SK-N-SH (cell line): ENCODE data around the gene CCDC68. TPM values are rescaled to one million over a fixed set of nuclear protein-coding genes. Genes with fewer than 3 reads are reported as not detected.

Experiments
- CTCF ChIA-PET: fragments of 300-600, 350-600 bp; formaldehyde crosslinking; extraction: SDS; loops from one replicate; lab custom pipeline; 2021; lab: Yijun Ruan, JAX
- POLR2A ChIA-PET: fragments of 350-600 bp; sonication (Branson Sonifier 250); formaldehyde crosslinking; extraction: SDS; loops from one replicate; lab custom pipeline; 2020; ENCODE audit warnings: antibody characterized with exemption, inconsistent platforms; lab: Yijun Ruan, JAX
- DNase-seq: peaks from one replicate; pipeline ENCODE4 v3.0.0; 2012
- H2AFZ ChIP-seq: fragments of 200-600 bp; sonication (generic); 2 replicates; pipeline ENCODE4 v1.8.1; 2016; ENCODE audit warnings: antibody characterized with exemption, mild to moderate bottlenecking, low read depth
- H3F3A ChIP-seq: fragments of 200-600 bp; sonication (generic); replicated peaks from 2 replicates; pipeline ENCODE3; 2016; ENCODE audit warnings: antibody characterized with exemption, mild to moderate bottlenecking; ENCODE audit not compliant: insufficient read depth
- H3K27ac ChIP-seq, 2 experiments: fragments of 200-500 bp in 1 of 2; fragments of 200-600 bp in 1 of 2; sonication (Bioruptor generic) in 1 of 2; sonication (generic), shearing (Covaris generic) in 1 of 2; 2 replicates each; pipeline versions ENCODE4 v1.5.1 to v1.6.1; 2014 to 2016; ENCODE audit warnings: low read depth in 2 of 2, inconsistent platforms in 1 of 2, low read length in 1 of 2, mild to moderate bottlenecking in 1 of 2, mixed read lengths in 1 of 2
- H3K27me3 ChIP-seq: fragments of 200-600 bp; sonication (generic), shearing (Covaris generic); 2 replicates; pipeline ENCODE4 v1.6.1; 2016; ENCODE audit warnings: mixed run types; ENCODE audit not compliant: insufficient read depth
- H3K36me3 ChIP-seq, 2 experiments: fragments of 200-500 bp in 1 of 2; fragments of 200-600 bp in 1 of 2; sonication (Bioruptor generic) in 1 of 2; sonication (generic) in 1 of 2; replicated peaks in 1 of 2; 2 replicates each; pipeline versions ENCODE3 to v1.5.1; 2014 to 2016; ENCODE audit warnings: low read length in 1 of 2, mild to moderate bottlenecking in 1 of 2; ENCODE audit not compliant: insufficient read depth in 2 of 2, control insufficient read depth in 1 of 2
- H3K4me1 ChIP-seq, 2 experiments: fragments of 200-500 bp in 1 of 2; fragments of 200-600 bp in 1 of 2; sonication (Bioruptor generic) in 1 of 2; sonication (generic), shearing (Covaris generic) in 1 of 2; 2 replicates each; pipeline versions ENCODE4 v1.5.1 to v1.6.1; 2014 to 2016; ENCODE audit warnings: low read depth in 1 of 2, low read length in 1 of 2, mixed run types in 1 of 2; ENCODE audit not compliant: insufficient read depth in 2 of 2, control insufficient read depth in 1 of 2
- H3K4me2 ChIP-seq: fragments of 200-600 bp; sonication (generic), shearing (Covaris generic); 2 replicates; pipeline ENCODE4 v1.6.1; 2017; ENCODE audit warnings: mixed run types
- H3K4me3 ChIP-seq, 2 experiments: fragments of 200-500 bp in 1 of 2; fragments of 200-600 bp in 1 of 2; sonication (Bioruptor generic) in 1 of 2; sonication (generic), shearing (Covaris generic) in 1 of 2; 2 replicates each; pipeline versions ENCODE4 v1.5.1 to v1.8.1; 2014 to 2016; ENCODE audit warnings: low read depth in 2 of 2, inconsistent platforms in 1 of 2, low read length in 1 of 2, mild to moderate bottlenecking in 1 of 2, mixed read lengths in 1 of 2, moderate library complexity in 1 of 2
- H3K79me2 ChIP-seq: fragments of 200-600 bp; sonication (generic); 2 replicates; pipeline ENCODE4 v1.8.1; 2017; ENCODE audit warnings: mild to moderate bottlenecking; ENCODE audit not compliant: insufficient read depth
- H3K9ac ChIP-seq: fragments of 200-600 bp; sonication (generic); 2 replicates; pipeline ENCODE4 v1.6.1; 2017; ENCODE audit warnings: mixed run types
- H3K9me2 ChIP-seq: fragments of 200-600 bp; sonication (generic); 2 replicates; pipeline ENCODE4 v1.6.1; 2017; ENCODE audit warnings: mixed run types
- H3K9me3 ChIP-seq: fragments of 200-600 bp; sonication (generic); 2 replicates; pipeline ENCODE4 v1.6.1; 2017; ENCODE audit warnings: mixed run types, mild to moderate bottlenecking, moderate library complexity
- H4K20me1 ChIP-seq: fragments of 200-600 bp; sonication (generic); 2 replicates; pipeline ENCODE4 v1.6.1; 2017; ENCODE audit warnings: mild to moderate bottlenecking, mixed run types; ENCODE audit not compliant: insufficient read depth
- ELF1 ChIP-seq: IDR thresholded peaks from 2 replicates; pipeline ENCODE4 v1.4.0; 2012
- FOSL2 ChIP-seq: IDR thresholded peaks from 2 replicates; pipeline ENCODE4 v1.4.0; 2012; ENCODE audit warnings: low read depth, mild to moderate bottlenecking, moderate library complexity, borderline replicate concordance
- FOXJ3 ChIP-seq: sonication (generic); formaldehyde crosslinking; IDR thresholded peaks from 2 replicates; pipeline ENCODE4 v1.5.1; 2020; ENCODE audit warnings: mild to moderate bottlenecking, missing genetic modification reagents
- GABPA ChIP-seq: IDR thresholded peaks from 2 replicates; pipeline ENCODE4 v1.4.0; 2012; ENCODE audit warnings: low read depth, mild to moderate bottlenecking
- JUND ChIP-seq: IDR thresholded peaks from 2 replicates; pipeline ENCODE4 v1.4.0; 2012
- SMC3 ChIP-seq: IDR thresholded peaks from 2 replicates; pipeline ENCODE4 v1.6.1; 2012; ENCODE audit warnings: low read depth, low read length, improper control_type of control experiment
- TEAD4 ChIP-seq: IDR thresholded peaks from 2 replicates; pipeline ENCODE4 v1.4.0; 2012; ENCODE audit warnings: mild to moderate bottlenecking, borderline replicate concordance; ENCODE audit not compliant: insufficient read depth
- YY1 ChIP-seq: IDR thresholded peaks from 2 replicates; pipeline ENCODE4 v1.4.0; 2012; ENCODE audit warnings: low read depth, mild to moderate bottlenecking
- WGBS: methylation state at CpG from one replicate; pipeline ENCODE4 v1.1.6; 2017; ENCODE audit warnings: low lambda C conversion rate; 5-methylcytosine and 5-hydroxymethylcytosine counted together
- polyA plus RNA-seq, 3 experiments: library from polyadenylated mRNA; depleted of rRNA; stranded (reverse); fragments of >200 nt; gene quantifications; 2 replicates each; pipeline ENCODE4 v1.2.3, GENCODE V29; 2012
- TF ChIP-seq, protein P1 (sequence below): IDR thresholded peaks from 2 replicates; pipeline ENCODE4 v1.4.0; 2012; ENCODE audit warnings: low read depth, borderline replicate concordance

The CCDC68 gene
- polyA plus RNA-seq, 1 of the 3 experiments (the other 2 are of a cell fraction) = not detected

DNA sequence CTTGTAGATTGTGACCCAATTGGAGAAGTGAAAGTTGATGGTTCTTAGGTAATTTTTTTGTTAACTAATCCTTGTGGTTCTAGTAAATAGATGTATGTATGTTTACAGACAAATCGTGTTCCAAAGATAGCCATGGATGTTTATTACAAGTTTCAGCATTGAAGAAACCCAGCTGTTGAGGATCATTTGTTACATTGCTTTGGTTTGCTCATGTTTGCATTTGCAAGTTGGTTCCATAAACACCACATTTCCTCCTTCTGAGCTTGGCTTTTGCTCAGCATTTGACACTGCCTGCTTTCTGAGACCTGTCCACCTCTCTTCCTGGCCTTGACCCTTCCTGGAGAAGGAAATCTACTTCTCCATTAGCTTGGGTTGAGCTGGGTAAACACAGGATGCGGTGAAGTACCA is 1.8 kb upstream of the CCDC68 start:
- TF ChIP-seq, protein P1, sequence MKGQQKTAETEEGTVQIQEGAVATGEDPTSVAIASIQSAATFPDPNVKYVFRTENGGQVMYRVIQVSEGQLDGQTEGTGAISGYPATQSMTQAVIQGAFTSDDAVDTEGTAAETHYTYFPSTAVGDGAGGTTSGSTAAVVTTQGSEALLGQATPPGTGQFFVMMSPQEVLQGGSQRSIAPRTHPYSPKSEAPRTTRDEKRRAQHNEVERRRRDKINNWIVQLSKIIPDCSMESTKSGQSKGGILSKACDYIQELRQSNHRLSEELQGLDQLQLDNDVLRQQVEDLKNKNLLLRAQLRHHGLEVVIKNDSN = no peak
- no peak for TF ChIP-seq YY1
- no peak for TF ChIP-seq ELF1
- TF ChIP-seq GABPA = no peak
- H3K4me2 ChIP-seq = no peak overlapping the region
- POLR2A ChIA-PET = no interaction called here
- no peak overlapping the region for H3K27ac ChIP-seq
- H4K20me1 ChIP-seq = no peaks in the 10 kb centered on the region
- no peaks in the 10 kb centered on the region for H3K9me2 ChIP-seq
- H3K36me3 ChIP-seq = no peaks in the 10 kb centered on the region
- no peak overlapping the region for H2AFZ ChIP-seq
- H3K9ac ChIP-seq = no peak overlapping the region
- no peak overlapping the region for H3K4me3 ChIP-seq
- no peaks in the 10 kb centered on the region for H3K27me3 ChIP-seq
- H3F3A ChIP-seq = no peaks in the 10 kb centered on the region
- no peaks in the 10 kb centered on the region for H3K79me2 ChIP-seq
- peaks cover 0 to 9% of the 10 kb centered on the region in 2 experiments; a peak in 2 of 4 replicates for H3K4me1 ChIP-seq
- H3K9me3 ChIP-seq = no peaks in the 10 kb centered on the region
- DNase-seq = no peak
- whole genome bisulfite sequencing = 50% methylated on average over 2 of the region's 2 CpGs
- CTCF ChIA-PET = interaction anchor here (1.3 kb wide), 1 partner anchor 13 kb away, joined by 4 read pairs; no protein-coding TSS in a partner anchor

DNA sequence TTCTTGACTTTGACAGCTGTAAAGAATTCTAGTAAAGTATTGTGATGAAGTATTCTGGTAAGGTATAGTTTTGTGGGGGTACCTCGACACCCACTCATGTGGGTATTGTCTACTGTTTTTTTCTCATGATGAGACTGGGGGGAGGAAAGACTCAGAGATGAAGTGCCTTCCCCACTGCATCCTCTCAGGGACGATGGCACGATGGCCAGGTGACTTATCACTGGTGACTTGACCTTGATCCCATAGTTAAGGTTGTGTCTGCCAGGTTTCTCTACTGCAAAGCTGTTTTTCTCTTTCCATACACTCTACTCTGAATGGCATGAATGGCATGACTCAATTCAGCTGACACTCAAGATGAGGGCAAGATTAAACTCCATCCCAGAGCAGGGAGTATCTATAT is 936 bp upstream of the CCDC68 start:
- Histone ChIP-seq H3K9ac (no peak overlapping the region), H2AFZ (no peak overlapping the region), H3K4me1 (peaks cover 0 to 9% of the 10 kb centered on the region in 2 experiments; a peak in 2 of 4 replicates), H3F3A (no peaks in the 10 kb centered on the region), H3K27me3 (no peaks in the 10 kb centered on the region), H3K36me3 (no peaks in the 10 kb centered on the region), H3K79me2 (no peaks in the 10 kb centered on the region), H4K20me1 (no peaks in the 10 kb centered on the region), H3K9me3 (no peaks in the 10 kb centered on the region), H3K27ac (no peak overlapping the region), H3K9me2 (no peaks in the 10 kb centered on the region), H3K4me2 (no peak overlapping the region), H3K4me3 (no peak overlapping the region)
- POLR2A ChIA-PET = no interaction called here
- CTCF ChIA-PET = no interaction called here
- WGBS = 82% methylated on average over 3 of the region's 3 CpGs
- no peak for DNase-seq
- no peak for TF ChIP-seq FOXJ3
- no peak for TF ChIP-seq FOSL2

DNA sequence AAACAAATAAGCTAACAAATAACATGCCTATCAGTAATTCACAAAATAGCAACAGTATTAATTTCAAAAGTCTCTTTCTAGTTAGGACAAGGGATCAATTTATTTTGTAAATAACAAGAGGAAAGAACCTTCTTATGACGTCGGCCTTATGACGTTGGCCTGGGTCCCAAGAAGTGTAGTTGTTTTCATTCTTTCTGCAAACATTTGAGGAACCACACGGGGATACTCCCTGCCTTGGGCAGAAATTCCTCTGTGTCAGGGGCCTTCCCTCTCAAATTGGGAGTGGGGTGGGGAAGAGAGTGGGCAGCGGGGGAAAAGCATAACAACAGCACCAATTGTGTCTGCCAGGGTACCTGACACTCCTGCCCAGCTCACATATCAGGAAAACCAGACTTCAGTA is 1.3 kb downstream of the CCDC68 start:
- H3K27ac ChIP-seq = no peak overlapping the region
- DNase-seq = no peak
- H2AFZ ChIP-seq = no peak overlapping the region
- WGBS = 65% methylated on average over 5 of the region's 5 CpGs
- H4K20me1 ChIP-seq = no peaks in the 10 kb centered on the region
- POLR2A ChIA-PET = no interaction called here
- H3K36me3 ChIP-seq = no peaks in the 10 kb centered on the region
- H3K9me2 ChIP-seq = no peaks in the 10 kb centered on the region
- no peak for TF ChIP-seq TEAD4
- no peak for TF ChIP-seq SMC3
- no peak for TF ChIP-seq JUND
- TF ChIP-seq, all 33 proteins: peak for 0
- Histone ChIP-seq H3F3A (no peaks in the 10 kb centered on the region), H3K4me3 (no peak overlapping the region), H3K9me3 (no peaks in the 10 kb centered on the region), H3K4me2 (no peak overlapping the region), H3K4me1 (peaks cover 0 to 9% of the 10 kb centered on the region in 2 experiments; a peak in 2 of 4 replicates), H3K27me3 (no peaks in the 10 kb centered on the region), H3K79me2 (no peaks in the 10 kb centered on the region), H3K9ac (no peak overlapping the region)
- CTCF ChIA-PET = interaction anchor here (0.7 to 1.9 kb wide), 3 partner anchors 11 to 18 kb away, joined by 3 to 5 read pairs (median 4); no protein-coding TSS in a partner anchor
